Stimulated activated CD8-positive, alpha-beta memory T cell treated with anti-CD3 and anti-CD28 coated beads, Interleukin-7, amount 100 ng/mL, for 48 hours (primary cell): Measurements from ENCODE around the gene HAUS1.
A peak's percentile ranks its signal among the peaks of the same experiment; 100 is the strongest.
"Not testable (repeated sequence)": the region's sequence is repeated elsewhere in the genome, so short reads cannot be mapped to it uniquely, and the experiment has no call there.

ENCODE experiments used
- DNase-seq, 2 donors: peaks; one replicate each; pipeline ENCODE4 v3.0.0-alpha.2; 2020; ENCODE audit warnings: low read depth in 1 of 2; ENCODE audit errors: extremely low read depth in 1 of 2

Gene HAUS1

GRCh38 chr18:46155641-46156051 is 51.5 kb downstream of the HAUS1 start:
- DNase-seq = peak in 1 of 2 donors; percentile 52

DNA sequence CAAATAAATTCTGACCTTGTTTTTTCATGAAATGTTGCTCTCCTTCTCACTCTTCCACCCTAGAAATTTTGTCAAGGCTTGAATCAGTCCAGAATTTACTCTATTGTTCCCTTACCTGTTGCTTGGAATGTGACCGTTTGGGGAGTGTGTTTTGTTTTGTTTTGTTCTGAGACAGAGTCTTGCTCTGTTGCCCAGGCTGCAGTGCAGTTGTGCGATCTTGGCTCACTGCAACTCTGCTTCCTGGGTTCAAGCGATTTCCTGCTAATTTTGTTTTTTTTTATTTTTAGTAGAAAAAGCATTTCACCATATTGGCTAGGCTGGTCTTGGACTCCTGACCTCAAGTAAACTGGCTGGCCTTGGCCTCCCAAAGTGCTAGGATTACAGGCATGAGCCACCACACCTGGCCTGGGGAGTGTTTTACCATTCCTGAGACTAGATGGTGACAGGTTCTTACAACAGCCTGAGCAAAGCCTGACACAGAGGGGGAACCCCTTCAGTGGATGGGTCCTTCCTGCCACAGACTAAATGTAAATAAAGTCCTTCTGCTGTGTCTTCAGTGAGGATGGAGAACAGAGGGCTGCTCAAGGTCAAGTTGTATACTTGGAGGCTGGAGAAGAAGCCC is 52.0 kb downstream of the HAUS1 start:
- no peak for DNase-seq

GRCh38 chr18:46156843-46157242 is 52.7 kb downstream of the HAUS1 start:
- no peak for DNase-seq

GRCh38 chr18:46158499-46158898 is 54.3 kb downstream of the HAUS1 start:
- no peak for DNase-seq

DNA sequence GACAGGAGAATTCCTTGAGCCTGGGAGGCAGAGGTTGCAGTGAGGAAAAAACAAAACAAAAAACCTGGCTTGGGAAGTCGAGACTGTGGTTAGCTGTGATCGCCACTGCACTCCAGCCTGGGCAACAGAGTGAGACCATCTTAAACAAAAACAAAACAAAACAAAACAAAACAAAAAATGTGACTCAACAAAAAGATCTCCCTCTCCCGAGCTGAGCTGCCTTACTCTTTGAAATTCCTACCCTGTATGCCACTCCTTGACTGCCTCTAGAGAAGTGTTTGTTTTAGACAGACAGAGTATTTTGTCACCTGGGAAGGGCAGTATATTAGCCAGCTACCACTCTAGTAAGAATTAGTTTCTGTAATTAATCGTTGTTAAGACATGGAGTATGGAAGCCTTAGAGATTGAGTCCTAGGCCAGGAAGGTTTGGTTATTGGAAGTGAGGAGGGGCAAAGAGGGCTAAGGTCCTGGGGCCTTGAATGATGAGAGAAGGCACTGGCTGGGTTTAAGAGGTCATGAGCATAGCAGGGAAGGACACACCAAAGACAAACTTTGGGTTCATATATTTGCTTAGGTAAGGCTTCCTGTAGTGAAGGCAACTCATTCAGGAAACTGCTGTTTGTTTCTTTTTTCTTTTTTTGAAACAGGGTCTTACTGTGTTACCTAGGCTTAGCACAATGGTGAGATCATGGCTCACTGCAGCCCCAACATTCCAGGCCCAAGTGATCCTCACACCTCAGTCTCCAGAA is 56.0 kb downstream of the HAUS1 start:
- no peak for DNase-seq

- not testable (repeated sequence) for DNase-seq
Measured at GRCh38 chr18:46160840-46161239, 56.7 kb downstream of the HAUS1 start.

- DNase-seq = no peak
Measured at GRCh38 chr18:46161703-46162396, 57.7 kb downstream of the HAUS1 start.

DNA sequence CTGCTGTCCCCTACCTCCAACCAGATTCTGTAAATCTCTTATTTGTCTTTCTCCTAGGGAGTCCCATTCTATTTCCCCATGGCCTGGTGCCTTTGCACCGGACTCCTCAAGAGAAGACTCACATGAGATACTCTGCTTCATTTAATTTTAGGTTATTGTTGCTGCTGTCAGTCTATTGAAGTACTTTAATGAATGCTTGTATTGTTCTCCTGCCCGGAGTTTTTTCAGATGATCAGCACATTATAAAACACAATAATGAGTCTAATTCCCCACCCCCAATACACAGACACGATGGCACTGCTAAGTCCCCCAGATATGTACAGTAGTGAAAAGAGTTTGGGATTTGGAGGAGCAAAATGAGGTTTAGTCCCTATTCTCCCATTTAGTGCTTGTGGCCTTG is 58.9 kb downstream of the HAUS1 start:
- no peak for DNase-seq

DNA sequence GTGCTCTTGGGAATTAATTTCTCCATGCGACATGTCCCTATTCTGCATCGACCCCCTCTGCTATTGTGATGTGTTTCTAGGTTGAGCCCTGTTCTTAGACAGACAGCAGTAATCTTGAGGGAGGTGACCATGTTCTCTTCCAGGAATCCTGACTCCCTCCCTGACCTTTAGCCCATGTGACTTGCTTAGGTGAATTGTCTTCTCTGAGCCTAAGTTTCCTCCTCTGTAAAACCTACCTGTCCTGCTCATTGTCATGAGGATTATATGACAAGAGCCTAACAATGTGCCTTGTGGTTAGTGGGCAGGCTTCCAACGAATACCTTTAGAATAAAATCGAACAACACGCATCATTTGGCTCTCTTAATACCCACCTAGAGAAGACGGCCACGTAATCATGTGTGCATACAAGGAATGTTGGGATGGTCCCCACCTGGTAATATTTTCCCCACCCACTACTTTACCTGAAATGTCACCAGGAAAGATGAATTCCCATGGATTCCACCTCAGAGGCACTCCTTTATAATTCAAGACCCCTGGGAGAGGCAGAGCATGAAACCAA is 59.8 kb downstream of the HAUS1 start:
- no peak for DNase-seq

- DNase-seq = not testable (repeated sequence)
Measured at GRCh38 chr18:46164502-46164901, 60.3 kb downstream of the HAUS1 start.

GRCh38 chr18:46164920-46165319 is 60.7 kb downstream of the HAUS1 start:
- DNase-seq = no peak

DNA sequence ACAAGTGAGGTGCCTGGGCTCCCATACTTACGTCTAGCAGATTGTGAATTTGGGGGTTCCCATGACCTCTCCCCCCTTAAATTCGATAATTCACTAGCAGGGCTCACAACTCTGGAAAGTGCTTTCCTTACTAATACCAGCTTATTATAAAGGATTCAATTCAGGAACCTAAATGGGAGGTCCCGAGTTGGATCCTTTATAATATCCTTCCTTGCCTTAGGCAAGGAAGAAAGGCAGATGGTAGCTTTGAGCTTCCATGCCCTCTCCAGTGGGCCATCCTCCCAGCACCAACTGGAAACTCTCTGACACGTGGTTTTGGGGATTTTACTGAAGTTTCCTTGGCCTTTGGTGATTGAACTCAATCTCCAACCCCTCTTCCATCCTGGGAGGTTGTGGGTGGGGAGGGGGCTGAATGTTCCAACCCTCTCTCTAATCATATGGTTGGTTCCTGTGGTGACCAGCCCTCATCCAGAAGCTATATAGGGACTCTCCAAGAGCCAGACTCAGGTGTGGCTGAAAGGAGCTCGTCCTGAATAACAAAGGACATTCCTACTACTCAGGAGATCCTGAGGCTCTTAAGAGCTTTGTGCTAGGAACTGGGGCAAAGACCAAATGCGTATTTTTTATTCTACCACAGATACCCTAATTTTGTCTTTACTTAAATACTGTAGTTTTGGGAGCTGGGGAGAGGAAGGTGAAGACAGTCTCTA is 62.2 kb downstream of the HAUS1 start:
- no peak for DNase-seq

DNA sequence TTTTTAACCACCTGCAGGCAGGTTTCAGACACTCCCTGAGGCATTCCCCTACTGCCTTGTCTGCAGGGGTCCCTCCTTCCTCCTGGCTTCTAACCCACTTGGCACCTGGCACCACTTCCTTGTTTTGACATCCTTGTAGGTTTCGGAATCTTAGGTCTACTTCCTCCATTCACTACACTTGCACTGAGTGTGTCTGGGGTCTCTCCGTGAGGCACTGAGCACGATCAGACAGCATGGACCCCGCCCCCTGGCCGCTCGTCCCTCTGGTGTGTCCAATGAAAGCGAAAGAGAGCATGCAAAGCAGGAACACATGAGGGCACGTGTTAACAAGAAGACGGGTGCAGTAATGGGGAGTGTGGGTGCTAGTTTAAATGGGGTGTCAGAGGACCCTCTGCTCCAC is 63.8 kb downstream of the HAUS1 start:
- no peak for DNase-seq

GRCh38 chr18:46169464-46169941 is 65.3 kb downstream of the HAUS1 start:
- DNase-seq = no peak

- DNase-seq = no peak
Measured at GRCh38 chr18:46171331-46171730, 67.1 kb downstream of the HAUS1 start.

DNA sequence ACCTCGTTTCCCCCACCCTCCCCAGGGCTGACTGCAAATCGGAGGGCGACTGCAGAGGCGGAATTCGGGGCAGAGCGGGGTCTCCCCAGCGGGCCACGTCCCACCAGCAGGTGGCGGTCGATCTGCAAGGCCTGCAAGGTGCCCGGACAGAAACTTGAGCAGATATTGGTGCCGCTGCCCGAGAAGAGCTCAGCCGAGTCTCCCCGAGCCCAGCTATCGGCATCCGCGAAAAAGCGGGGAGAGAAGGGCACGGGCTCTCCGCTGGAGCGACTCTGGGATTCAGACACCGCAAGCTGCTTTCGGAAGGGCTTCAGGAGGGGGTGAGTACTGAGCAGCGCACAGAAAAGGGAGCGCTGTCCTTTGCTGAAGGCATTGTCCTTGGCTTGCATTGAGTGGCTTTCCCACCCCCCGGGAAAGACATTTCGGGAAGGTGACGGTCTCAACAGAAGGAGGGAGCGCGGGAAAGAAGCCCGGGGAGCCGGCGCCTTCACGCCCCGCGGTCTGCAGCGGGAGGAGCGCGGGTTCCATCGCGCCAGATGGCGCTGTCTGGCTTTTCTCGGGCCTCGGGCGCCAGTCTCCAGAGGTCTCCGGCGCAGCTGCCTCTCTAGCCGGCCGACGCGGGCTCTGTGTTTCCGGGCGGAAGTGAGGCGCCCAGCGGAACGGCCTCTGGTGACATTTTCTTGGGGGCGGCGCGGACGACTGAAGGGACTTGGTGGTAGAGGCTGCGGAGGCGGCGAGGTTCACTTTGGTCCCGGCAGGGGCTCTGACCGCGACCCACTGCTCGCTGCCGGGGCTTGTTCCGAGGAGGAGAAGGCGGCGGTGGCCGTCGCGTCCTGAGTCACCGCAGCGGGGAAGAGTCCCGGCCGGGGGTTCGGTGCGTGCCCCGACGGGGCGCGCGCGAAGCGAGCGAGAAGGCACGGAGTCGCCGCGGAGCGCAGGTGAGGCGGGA is 69.5 kb downstream of the HAUS1 start:
- peak; percentile 89 to 92 for DNase-seq

DNA sequence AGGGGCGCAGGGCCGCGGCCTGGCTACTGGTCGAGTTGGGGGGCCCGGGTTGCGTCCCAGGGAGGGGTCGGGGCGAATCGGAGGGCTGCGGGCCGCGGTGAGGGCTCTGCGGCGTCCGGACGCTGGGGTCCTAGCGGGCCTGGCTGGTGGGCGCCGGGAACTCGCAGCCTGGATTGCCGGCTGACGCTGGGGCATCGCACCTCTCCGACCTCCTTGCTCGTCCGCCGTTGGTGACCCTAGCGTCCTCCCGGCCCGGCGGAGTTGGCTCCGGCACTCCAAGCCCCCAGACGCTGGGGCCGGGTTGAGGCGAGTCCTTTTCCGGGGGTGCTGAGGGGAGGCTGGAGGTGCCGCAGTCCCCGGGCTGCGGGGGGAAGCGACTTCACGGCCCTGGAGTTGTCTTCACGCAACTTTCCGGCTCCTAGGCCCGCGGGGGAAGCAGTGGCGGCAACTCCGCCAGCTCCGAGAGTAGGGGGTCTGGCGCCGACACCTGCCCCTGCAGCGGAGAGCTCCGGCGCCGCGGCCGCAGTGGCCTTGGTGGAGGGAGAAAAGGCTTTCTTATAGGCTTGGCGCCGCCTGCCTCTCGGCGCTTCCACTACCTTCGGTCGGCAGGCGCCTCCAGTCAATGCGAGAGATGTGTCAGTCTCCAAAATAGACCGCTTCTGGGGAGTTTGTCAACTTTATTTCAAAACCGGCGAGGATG is 70.3 kb downstream of the HAUS1 start:
- peak in 1 of 2 donors; percentile 42 for DNase-seq

DNA sequence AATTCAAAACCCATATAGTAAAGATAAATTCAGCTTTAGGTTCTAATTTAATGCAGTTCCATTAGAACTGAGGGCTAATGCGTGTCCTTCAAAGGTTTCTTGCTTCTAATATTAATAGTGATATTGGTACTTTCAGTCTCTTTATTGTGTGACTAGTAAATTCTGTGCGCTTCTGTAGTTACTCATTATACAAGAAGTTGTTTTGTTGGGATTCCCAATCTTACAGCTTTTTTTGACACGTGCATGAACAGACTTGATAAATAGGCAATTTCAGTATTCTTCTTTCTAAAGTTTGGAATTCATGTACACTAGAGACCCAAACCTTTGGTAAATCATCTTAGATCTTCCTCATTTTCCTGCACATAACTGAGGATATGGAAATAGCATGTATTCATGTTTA is 71.8 kb downstream of the HAUS1 start:
- DNase-seq = no peak
